ENCODE measurements around the gene ZNF410. TPM values are rescaled to one million over a fixed set of nuclear protein-coding genes. Genes with fewer than 3 reads are reported as not detected.

Gene ZNF410
- total and polyA plus RNA-seq, 2 of the 8 experiments (the other 6 are each of a cell fraction or from before 2014, with no cell fraction given), result 11.2 to 18.9 TPM

DNA sequence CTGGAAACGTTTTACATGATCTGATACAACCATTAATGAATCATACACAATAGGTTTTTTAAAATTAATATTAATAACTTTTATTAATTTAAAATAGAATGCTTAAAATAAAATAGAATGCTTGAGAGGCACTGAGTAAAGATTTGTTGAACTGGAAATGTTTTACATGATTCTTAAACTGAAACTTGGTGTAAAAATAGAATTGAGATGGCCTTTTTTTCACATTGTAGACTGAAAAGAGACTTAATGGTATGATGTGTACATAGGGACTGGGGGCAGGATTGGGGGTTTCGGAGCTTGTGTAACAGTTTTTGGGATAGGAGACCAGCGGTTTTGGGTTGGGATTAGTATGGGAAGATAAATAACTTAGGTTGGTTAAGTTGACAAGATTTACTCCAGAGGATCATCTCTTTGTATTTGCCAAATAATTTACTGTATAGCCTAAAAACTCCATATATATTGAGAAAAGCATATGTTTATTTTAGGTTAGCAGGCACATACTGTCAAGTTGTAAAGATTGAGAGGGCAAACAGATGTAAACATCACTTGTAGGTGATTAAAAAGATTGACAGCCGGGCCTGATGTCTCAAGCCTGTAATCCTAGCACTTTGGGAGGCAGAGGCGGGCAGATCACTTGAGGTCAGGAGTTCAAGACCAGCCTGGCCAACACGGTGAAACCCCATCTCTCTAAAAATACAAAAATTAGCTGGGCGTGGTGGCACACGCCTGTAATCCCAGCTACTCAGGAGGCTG lies 2.0 kb upstream of the ZNF410 start (continued):
- TF ChIP-seq RBBP5 (IDR thresholded peaks at IDR 0.05; ENCODE audit: borderline replicate concordance, low read depth, low read length) (no peak), GABPA (IDR thresholded peaks at IDR 0.05; ENCODE audit: borderline replicate concordance, insufficient read depth, low read length) (no peak), NRF1 (IDR thresholded peaks at IDR 0.05; ENCODE audit: low read depth, low read length) (no peak), CREB1 (IDR thresholded peaks at IDR 0.05) (no peak), BCL11A (IDR thresholded peaks at IDR 0.05; ENCODE audit: low read depth in 2 of 2, low read length in 2 of 2) (no peak), HDAC6 (IDR thresholded peaks at IDR 0.05; ENCODE audit: low read depth, low read length) (no peak), TAF7 (optimal IDR thresholded peaks at IDR 0.05; ENCODE audit: borderline replicate concordance, low read depth, low read length) (no peak), RFX5 (IDR thresholded peaks at IDR 0.05; ENCODE audit: borderline replicate concordance, low read depth, low read length) (no peak), PHF8 (conservative IDR thresholded peaks at IDR 0.05; ENCODE audit: low read depth, low read length) (no peak), TEAD4 (IDR thresholded peaks at IDR 0.05; ENCODE audit: low read depth, low read length) (no peak)

Data from H1 (cell line).